Epithelial cell of prostate (primary cell): Measurements from ENCODE around the gene PARVA.
"Not testable (repeated sequence)": the region's sequence is repeated elsewhere in the genome, so short reads cannot be mapped to it uniquely, and the experiment has no call there.

Experiments used
- DNase-seq: peaks from one replicate; pipeline ENCODE4 v3.0.0-alpha.2; 2011; ENCODE audit warnings: low read depth, low spot score
- H3K27ac ChIP-seq: fragments of 450-650 bp; 2 replicates; pipeline ENCODE4 v1.5.1; 2017; ENCODE audit warnings: mild to moderate bottlenecking

Gene PARVA

GRCh38 chr11:12520576-12520975, 143.2 kb downstream of the PARVA start:
- not testable (repeated sequence) for DNase-seq, H3K27ac ChIP-seq

- H3K27ac ChIP-seq = no peak overlapping the region
- DNase-seq = no peak
These were observed 146.0 kb downstream of the PARVA start for GRCh38 chr11:12523180-12523924.

- no peak for DNase-seq
- H3K27ac ChIP-seq = no peak overlapping the region
These were observed 147.5 kb downstream of the PARVA start for GRCh38 chr11:12524865-12525264.

- H3K27ac ChIP-seq = no peak overlapping the region
- no peak for DNase-seq
These were observed 148.2 kb downstream of the PARVA start for GRCh38 chr11:12525466-12526055.

DNA sequence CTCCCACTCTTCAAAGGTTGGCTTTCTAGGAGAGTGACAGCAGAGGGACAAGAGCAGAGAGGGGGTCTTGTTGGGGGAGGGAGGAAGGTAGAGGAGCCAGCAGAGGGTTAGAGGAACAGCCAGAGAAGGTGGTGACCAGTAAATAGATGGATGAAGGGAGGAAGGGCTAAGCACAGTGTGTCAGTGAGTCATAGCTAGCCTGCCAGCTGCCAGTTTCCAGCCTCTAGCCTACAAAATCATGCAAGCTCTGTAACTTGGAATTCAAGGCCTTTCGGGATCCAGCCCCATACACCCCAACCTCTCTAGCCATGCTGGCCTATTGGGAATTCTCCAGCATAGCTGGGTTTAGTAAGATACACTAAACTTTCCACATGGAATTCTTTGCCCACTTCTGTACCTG, 149.4 kb downstream of the PARVA start:
- DNase-seq = no peak
- no peak overlapping the region for H3K27ac ChIP-seq

GRCh38 chr11:12528487-12528886, 151.1 kb downstream of the PARVA start:
- DNase-seq = no peak
- no peak overlapping the region for H3K27ac ChIP-seq

DNA sequence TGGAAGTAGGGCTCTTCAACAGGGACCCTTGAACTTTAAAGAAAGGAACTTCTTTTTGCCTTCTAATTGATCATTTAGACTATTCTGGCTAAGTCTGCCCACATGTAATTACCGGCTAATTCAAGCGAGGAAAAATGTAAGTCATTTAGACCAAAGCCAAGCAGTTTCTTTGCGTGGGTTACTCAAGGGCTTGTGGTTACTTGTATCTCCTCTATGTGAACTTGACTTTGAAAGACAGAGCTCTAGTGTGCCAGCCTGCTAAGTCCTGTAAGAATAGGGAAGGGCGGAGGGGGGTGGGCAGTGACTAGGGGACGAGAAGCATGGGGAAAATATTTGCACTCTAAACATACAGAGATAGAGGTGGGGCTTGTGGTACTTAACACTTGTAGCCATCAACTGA, 151.7 kb downstream of the PARVA start:
- H3K27ac ChIP-seq = no peak overlapping the region
- no peak for DNase-seq

DNA sequence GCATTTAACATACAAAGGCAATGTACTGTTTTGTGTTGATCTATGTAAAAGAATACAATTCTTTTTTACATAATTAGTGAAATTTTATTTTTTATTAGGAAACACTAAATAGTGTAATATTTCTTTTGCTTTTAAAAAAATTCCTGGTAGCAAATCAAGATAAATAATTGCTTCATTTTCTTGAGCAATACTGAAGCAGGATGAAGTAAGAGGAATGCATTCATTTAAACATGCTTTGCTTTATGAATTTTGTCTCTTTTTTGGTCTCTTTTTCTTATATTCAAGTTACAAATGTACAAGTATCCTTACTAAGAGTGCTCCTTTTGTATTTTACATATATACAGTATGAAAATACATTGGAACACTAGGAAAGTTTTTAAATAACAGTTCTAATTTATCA, 152.4 kb downstream of the PARVA start:
- no peak for DNase-seq
- no peak overlapping the region for H3K27ac ChIP-seq

- no peak for DNase-seq
These were observed 153.6 kb downstream of the PARVA start for GRCh38 chr11:12531020-12531419.

GRCh38 chr11:12531681-12532080, 154.3 kb downstream of the PARVA start:
- no peak overlapping the region for H3K27ac ChIP-seq
- no peak for DNase-seq

More at GRCh38 chr11:12531020-12531419, 153.6 kb downstream of the PARVA start:
- no peak overlapping the region for H3K27ac ChIP-seq

DNA sequence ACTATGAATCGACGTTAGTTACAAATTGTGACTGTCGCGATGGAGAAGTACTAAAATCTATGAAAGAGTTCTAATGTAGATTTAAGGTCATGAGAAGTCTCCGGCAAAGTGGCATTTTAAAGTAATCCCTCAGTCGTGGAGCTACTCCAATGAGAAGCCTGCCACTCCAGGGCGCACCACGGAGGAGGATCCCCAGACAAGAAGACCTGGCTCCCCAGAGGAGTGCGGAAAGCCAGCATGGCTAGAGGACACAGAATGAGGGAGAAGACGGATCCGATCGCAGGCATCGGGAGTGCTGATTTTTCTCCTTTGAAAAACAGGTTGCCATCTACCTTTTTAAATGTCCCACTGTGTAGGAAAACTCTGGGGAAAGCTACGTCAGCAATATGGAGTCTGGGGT, 155.2 kb downstream of the PARVA start:
- DNase-seq = no peak
- H3K27ac ChIP-seq = no peak overlapping the region

GRCh38 chr11:12534549-12534948, 157.2 kb downstream of the PARVA start:
- no peak overlapping the region for H3K27ac ChIP-seq
- no peak for DNase-seq

- no peak overlapping the region for H3K27ac ChIP-seq
- DNase-seq = no peak
These were observed 157.9 kb downstream of the PARVA start for GRCh38 chr11:12535321-12535720.

- no peak overlapping the region for H3K27ac ChIP-seq
- DNase-seq = no peak
These were observed 159.2 kb downstream of the PARVA start for GRCh38 chr11:12536566-12536965.

DNA sequence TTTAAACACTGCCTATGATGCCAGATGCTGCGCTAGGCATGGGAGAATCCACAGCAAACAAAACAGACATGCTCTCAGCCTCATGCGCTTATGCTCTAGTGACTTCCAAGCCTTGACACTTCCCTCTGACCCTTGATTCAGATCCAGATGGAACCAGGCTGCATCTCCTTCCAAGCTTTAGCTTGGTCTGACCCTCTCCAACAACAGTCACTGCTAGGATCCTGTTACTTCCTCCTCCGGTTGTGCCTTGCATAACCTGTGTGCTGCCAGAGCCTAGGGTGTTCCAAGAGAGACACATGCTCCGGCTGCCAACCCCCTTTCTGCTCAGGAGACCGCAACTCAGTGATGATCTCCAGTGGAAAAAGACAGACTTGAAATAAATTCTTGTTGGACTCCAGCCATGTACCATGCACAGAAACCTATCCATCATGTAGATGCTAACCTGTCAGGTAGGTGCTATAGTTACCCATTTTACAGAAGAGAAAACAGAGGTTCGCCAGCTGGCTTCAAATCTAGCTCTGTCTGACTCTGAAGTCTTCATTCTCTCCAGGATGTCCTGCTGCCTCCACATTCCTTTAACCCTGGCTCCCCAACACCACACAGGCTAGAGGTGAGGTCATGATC, 160.5 kb downstream of the PARVA start:
- H3K27ac ChIP-seq = no peak overlapping the region
- DNase-seq = no peak

- DNase-seq = no peak
- peak overlapping the region; percentile 73 for H3K27ac ChIP-seq
These were observed 161.6 kb downstream of the PARVA start for GRCh38 chr11:12538889-12539421.

GRCh38 chr11:12539572-12539971, 162.2 kb downstream of the PARVA start:
- peak overlapping the region; percentile 73 for H3K27ac ChIP-seq
- peak; percentile 46 for DNase-seq

GRCh38 chr11:12540075-12540680, 162.8 kb downstream of the PARVA start:
- H3K27ac ChIP-seq = peak overlapping the region; percentile 73
- DNase-seq = no peak

DNA sequence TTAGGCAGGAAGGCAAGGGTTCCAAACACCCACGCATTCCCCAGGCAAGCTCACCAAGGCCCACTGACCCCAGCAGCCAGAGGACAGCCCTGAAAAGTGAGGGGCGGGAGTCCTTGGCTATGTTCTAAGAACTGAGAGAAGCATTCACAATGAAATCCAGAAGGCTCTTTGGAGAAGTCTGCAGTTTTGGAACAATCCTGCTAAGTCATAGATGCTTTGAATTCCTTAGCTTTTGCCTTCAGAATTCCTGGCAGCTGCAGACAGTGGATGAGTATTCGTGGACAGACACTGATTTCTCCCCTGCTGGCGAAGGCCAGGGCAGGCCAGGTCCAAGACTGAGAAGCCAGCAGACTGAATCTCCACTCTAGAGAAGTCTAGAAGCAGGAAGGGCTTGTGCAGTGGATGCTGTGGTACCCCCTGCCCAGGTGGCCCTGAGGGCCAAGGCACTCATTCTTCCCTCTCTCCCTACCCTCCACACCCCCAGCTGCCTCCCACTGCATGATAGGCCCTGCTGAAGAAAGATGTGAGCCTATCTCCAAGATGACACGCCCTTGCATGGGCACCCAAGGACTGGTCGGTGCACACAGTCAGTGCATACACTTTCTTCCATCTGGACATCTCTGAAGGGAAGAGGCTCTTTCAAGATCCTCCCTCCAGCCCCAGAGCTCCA, 163.7 kb downstream of the PARVA start:
- peak overlapping the region; percentile 73 for H3K27ac ChIP-seq
- no peak for DNase-seq

GRCh38 chr11:12541583-12542151, 164.3 kb downstream of the PARVA start:
- no peak for DNase-seq
- H3K27ac ChIP-seq = no peak overlapping the region
